Esophagus muscularis mucosa (tissue), 4 donors: ENCODE measurements around the gene GRIN2D. TPM values are rescaled to one million over a fixed set of nuclear protein-coding genes. Genes with fewer than 3 reads are reported as not detected.
A peak's percentile ranks its signal among the peaks of the same experiment; 100 is the strongest.

Source experiments
- DNase-seq: peaks from one replicate; pipeline ENCODE4 v3.0.0-alpha.2; 2017; ENCODE audit errors: extremely low spot score
- H3K27ac ChIP-seq, 4 donors: fragments of 200-600 bp; sonication (generic); replicated peaks in 1 of 4; 1 replicate in 3 of 4; 2 replicates in 1 of 4; pipeline ENCODE4 v1.5.1; 2016 to 2019; ENCODE audit warnings: mild to moderate bottlenecking in 1 of 4
- H3K27me3 ChIP-seq, 4 donors: fragments of 200-600 bp; sonication (generic); one replicate each; pipeline versions ENCODE4 v1.5.1 to v1.6.0; 2016 to 2019
- H3K36me3 ChIP-seq, 4 donors: fragments of 200-600 bp; sonication (generic); one replicate each; pipeline ENCODE4 v1.5.1; 2016 to 2019
- H3K4me1 ChIP-seq, 4 donors: fragments of 200-600 bp; sonication (generic); one replicate each; pipeline ENCODE4 v1.5.1; 2016 to 2019
- H3K4me3 ChIP-seq, 4 donors: fragments of 200-600 bp; sonication (generic); 1 replicate in 2 of 4; 2 replicates in 2 of 4; pipeline ENCODE4 v1.5.1; 2016 to 2019; ENCODE audit warnings: mild to moderate bottlenecking in 4 of 4, moderate library complexity in 1 of 4
- H3K9me3 ChIP-seq, 4 donors: fragments of 200-600 bp; sonication (generic); 1 replicate in 3 of 4; 2 replicates in 1 of 4; pipeline ENCODE4 v1.5.1; 2016 to 2019
- CTCF ChIP-seq, 3 experiments: fragments of 200-600 bp in 2 of 3; fragments of 450-650 bp in 1 of 3; sonication (generic) in 2 of 3; IDR thresholded peaks; one replicate each; pipeline ENCODE4 v1.5.1; 2017 to 2019; ENCODE audit warnings: antibody characterized with exemption in 3 of 3, mild to moderate bottlenecking in 2 of 3, moderate library complexity in 1 of 3
- EP300 ChIP-seq: sonication (generic); formaldehyde crosslinking; IDR thresholded peaks from one replicate; pipeline ENCODE4 v1.6.1; 2017; ENCODE audit warnings: antibody characterized with exemption
- POLR2A ChIP-seq: fragments of 450-650 bp; IDR thresholded peaks from one replicate; pipeline ENCODE4 v1.6.1; 2017; ENCODE audit warnings: antibody characterized with exemption, moderate library complexity, mild to moderate bottlenecking, low read depth
- POLR2AphosphoS5 ChIP-seq, 2 donors: sonication (generic); formaldehyde crosslinking; IDR thresholded peaks; one replicate each; pipeline ENCODE4 v1.6.1; 2017; ENCODE audit warnings: antibody characterized with exemption in 2 of 2
- WGBS: methylation state at CpG from one replicate; pipeline ENCODE4 v1.1.5; 2018; 5-methylcytosine and 5-hydroxymethylcytosine counted together
- intact Hi-C: fragments of 100-400 bp; cut with DNase I; formaldehyde crosslinking; loops from one replicate; pipeline ENCODE4 v1.15.1; 2023
- total RNA-seq, 4 donors: library from RNA; depleted of rRNA; stranded (reverse); fragments of >200 nt; gene quantifications; one replicate each; pipeline versions ENCODE4 v1.1.0 to v1.2.1, GENCODE V29; 2016

Gene GRIN2D
- total RNA-seq, 4 donors from 2014 or later, result 0.19 to 0.42 (median 0.37) TPM

GRCh38 chr19:48363810-48364597, 29.5 kb upstream of the GRIN2D start, which contains the start of the genes SYNGR4 and TMEM143:
TSS of gene SYNGR4 (plus strand) at chr19:48364367. CDS start at chr19:48365843, 1,476 bp downstream.
TSS of gene TMEM143 (minus strand) at chr19:48363940. CDS start at chr19:48363920, 20 bp downstream.
- peak; percentile 100 for DNase-seq
- no peak for TF ChIP-seq EP300
- TF ChIP-seq POLR2AphosphoS5 (IDR thresholded peaks at IDR 0.05), result peak; percentile 89 to 98
- TF ChIP-seq POLR2A, result peak; percentile 36
- peak in 1 of 3 experiments; percentile 44 for TF ChIP-seq CTCF (IDR thresholded peaks at IDR 0.05)
- Histone ChIP-seq H3K9me3 (no peaks in the 10 kb centered on the region), H3K36me3 (peaks cover 0 to 13% (median 4%) of the 10 kb centered on the region in 4 donors), H3K27me3 (no peaks in the 10 kb centered on the region), H3K27ac (peak within 1 kb of the TSS; percentile 92 to 97 (median 94)), H3K4me1 (peaks cover 4 to 20% (median 16%) of the 10 kb centered on the region in 4 donors), H3K4me3 (peak within 1 kb of the TSS; percentile 63 to 74 (median 64))
- intact Hi-C loops, result no loop called here
- WGBS, result 0% methylated on average over 35 of the region's 59 CpGs

- peaks cover 4 to 20% (median 16%) of the 10 kb centered on the region in 4 donors for H3K4me1 ChIP-seq
- H3K27ac ChIP-seq, result peak overlapping the region; percentile 92 to 97 (median 94)
- H3K36me3 ChIP-seq, result peaks cover 0 to 12% (median 2%) of the 10 kb centered on the region in 4 donors
- H3K27me3 ChIP-seq, result no peaks in the 10 kb centered on the region
- peak overlapping the region; percentile 63 to 74 (median 64) for H3K4me3 ChIP-seq
- DNase-seq, result no peak
- intact Hi-C loops, result no loop called here
- 81% methylated on average over 7 of the region's 10 CpGs for WGBS
- no peaks in the 10 kb centered on the region for H3K9me3 ChIP-seq
- TF ChIP-seq POLR2A, result no peak
- no peak for TF ChIP-seq EP300
- no peak for TF ChIP-seq CTCF (IDR thresholded peaks at IDR 0.05)
- no peak for TF ChIP-seq POLR2AphosphoS5 (IDR thresholded peaks at IDR 0.05)
Measured at GRCh38 chr19:48364598-48365348, 28.7 kb upstream of the GRIN2D start.

- intact Hi-C loops, result no loop called here
- Histone ChIP-seq H3K36me3 (peaks cover 0 to 6% (median 0%) of the 10 kb centered on the region in 4 donors), H3K4me3 (no peak overlapping the region), H3K27ac (no peak overlapping the region), H3K4me1 (peaks cover 4 to 20% (median 16%) of the 10 kb centered on the region in 4 donors), H3K27me3 (no peaks in the 10 kb centered on the region), H3K9me3 (no peaks in the 10 kb centered on the region)
- no peak for TF ChIP-seq EP300
- no peak for TF ChIP-seq CTCF (IDR thresholded peaks at IDR 0.05)
- TF ChIP-seq POLR2AphosphoS5 (IDR thresholded peaks at IDR 0.05), result no peak
- TF ChIP-seq POLR2A, result no peak
- no peak for DNase-seq
- WGBS, result 83% methylated on average over 1 of the region's 11 CpGs
Measured at GRCh38 chr19:48365602-48366001, 27.9 kb upstream of the GRIN2D start.

GRCh38 chr19:48367855-48368254, 25.6 kb upstream of the GRIN2D start:
- no peaks in the 10 kb centered on the region for H3K36me3 ChIP-seq
- WGBS, result 76% methylated on average over 5 of the region's 5 CpGs
- H3K9me3 ChIP-seq, result no peaks in the 10 kb centered on the region
- DNase-seq, result no peak
- intact Hi-C loops, result no loop called here
- no peak for TF ChIP-seq CTCF (IDR thresholded peaks at IDR 0.05)
- no peak overlapping the region for H3K4me3 ChIP-seq
- H3K4me1 ChIP-seq, result peaks cover 4 to 18% (median 15%) of the 10 kb centered on the region in 4 donors
- H3K27ac ChIP-seq, result no peak overlapping the region
- no peaks in the 10 kb centered on the region for H3K27me3 ChIP-seq
